Measurements from ENCODE around the gene RNF31. TPM values are rescaled to one million over a fixed set of nuclear protein-coding genes. Genes with fewer than 3 reads are reported as not detected.

RNF31 gene
- total RNA-seq, 2 donors from 2014 or later, result 85.8 to 98.3 TPM

- peaks cover 14% of the 10 kb centered on the region for H3K36me3 Mint-ChIP-seq (ENCODE audit: low read depth)
- H3K4me1 Mint-ChIP-seq, result peaks cover 27% of the 10 kb centered on the region
- H3K9me3 ChIP-seq (ENCODE audit: control insufficient read depth, low read length, poor library complexity, severe bottlenecking), result no peaks in the 10 kb centered on the region
- H3K4me3 Mint-ChIP-seq, result no peak overlapping the region
- DNase-seq (no peak), ATAC-seq (no peak)
- H3K27ac Mint-ChIP-seq, result peak overlapping the region; percentile 85
- no peaks in the 10 kb centered on the region for H3K27me3 Mint-ChIP-seq
These were observed 57.2 kb downstream of the RNF31 start for GRCh38 chr14:24204163-24205146.

DNA sequence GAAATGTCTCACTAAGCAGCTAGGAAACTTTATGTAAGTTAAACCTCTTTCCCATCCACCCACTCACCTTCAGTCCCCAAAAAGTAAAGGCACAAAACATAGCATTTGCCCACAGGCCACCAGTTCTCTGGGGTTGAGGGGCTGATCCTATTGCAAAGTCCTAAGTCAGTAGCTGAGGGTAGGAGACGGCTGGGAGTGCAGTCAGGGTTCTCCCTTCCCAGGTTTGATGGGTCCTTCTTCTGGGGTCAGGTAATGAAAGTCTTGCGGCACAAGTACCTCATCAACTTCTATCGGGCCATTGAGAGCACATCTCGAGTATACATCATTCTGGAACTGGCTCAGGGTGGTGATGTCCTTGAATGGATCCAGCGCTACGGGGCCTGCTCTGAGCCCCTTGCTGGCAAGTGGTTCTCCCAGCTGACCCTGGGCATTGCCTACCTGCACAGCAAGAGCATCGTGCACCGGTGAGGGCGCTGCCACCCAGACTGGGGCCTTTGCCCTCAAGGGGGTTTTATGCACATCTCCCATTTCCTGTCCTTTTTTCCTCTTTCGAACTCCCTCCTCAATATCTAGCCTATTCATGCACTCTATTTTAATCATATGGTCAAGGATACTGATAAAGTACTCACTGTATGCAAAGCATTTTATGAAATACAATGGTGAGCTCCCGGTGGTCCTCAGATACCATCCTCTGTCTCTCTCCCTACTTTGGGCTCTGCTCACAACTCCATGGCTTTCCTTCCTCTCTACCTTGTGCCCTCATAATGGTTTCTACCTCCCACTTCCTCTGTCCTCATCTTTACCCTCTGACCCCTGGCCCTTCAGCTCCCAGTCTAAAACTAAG is 59.2 kb downstream of the RNF31 start:
- H3K9me3 ChIP-seq (ENCODE audit: control insufficient read depth, low read length, poor library complexity, severe bottlenecking), result no peaks in the 10 kb centered on the region
- Mint-ChIP-seq H3K27ac (peak overlapping the region; percentile 81), H3K4me1 (peaks cover 30% of the 10 kb centered on the region), H3K4me3 (no peak overlapping the region), H3K36me3 (ENCODE audit: low read depth) (peaks cover 19% of the 10 kb centered on the region), H3K27me3 (no peaks in the 10 kb centered on the region)
- DNase-seq (no peak), ATAC-seq (no peak)

GRCh38 chr14:24207104-24207551 is 59.8 kb downstream of the RNF31 start:
- Mint-ChIP-seq H3K36me3 (ENCODE audit: low read depth) (peaks cover 19% of the 10 kb centered on the region), H3K27me3 (no peaks in the 10 kb centered on the region), H3K4me3 (no peak overlapping the region), H3K27ac (peak overlapping the region; percentile 81), H3K4me1 (peaks cover 34% of the 10 kb centered on the region)
- H3K9me3 ChIP-seq (ENCODE audit: control insufficient read depth, low read length, poor library complexity, severe bottlenecking), result no peaks in the 10 kb centered on the region
- DNase-seq, result no peak
- no peak for ATAC-seq

DNA sequence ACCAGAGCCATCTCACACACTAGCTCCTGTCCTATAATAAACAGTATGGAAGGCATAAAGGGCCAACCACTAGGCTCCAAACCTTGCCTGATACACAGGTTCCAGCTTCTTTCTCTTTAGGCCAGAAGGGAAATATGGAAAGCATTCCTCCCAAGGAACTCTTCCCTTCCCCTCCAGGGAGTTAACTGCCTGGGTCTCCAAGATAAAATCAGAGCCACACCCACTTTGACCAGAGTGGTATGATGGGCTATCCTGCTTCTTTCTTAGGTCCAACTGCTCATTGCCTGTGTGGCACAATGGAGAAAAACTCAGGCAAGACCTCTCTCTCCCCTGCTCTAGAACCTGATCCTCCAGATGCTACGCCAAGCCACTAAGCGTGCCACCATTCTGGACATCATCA is 60.3 kb downstream of the RNF31 start:
- H3K27me3 Mint-ChIP-seq, result no peaks in the 10 kb centered on the region
- peak overlapping the region; percentile 81 for H3K27ac Mint-ChIP-seq
- no peak for ATAC-seq

More for the DNA sequence above, 60.3 kb downstream of the RNF31 start:
- DNase-seq, result no peak
- Mint-ChIP-seq H3K4me3 (no peak overlapping the region), H3K4me1 (peaks cover 37% of the 10 kb centered on the region), H3K36me3 (ENCODE audit: low read depth) (peaks cover 19% of the 10 kb centered on the region)
- no peaks in the 10 kb centered on the region for H3K9me3 ChIP-seq (ENCODE audit: control insufficient read depth, low read length, poor library complexity, severe bottlenecking)

Other genes with a start within 250 kb of the RNF31 start
- 10 to 100 TPM in 1 of 2 donors, 1 to 10 TPM in 1; 7.6 to 13.4 TPM for gene DHRS4, start 193.7 kb upstream of the RNF31 start, total RNA-seq
- gene DHRS4L2, start 158.6 kb upstream of the RNF31 start, total RNA-seq, result 1 to 10 TPM; 9.9 to 10.0 TPM
- gene CARMIL3, start 95.5 kb upstream of the RNF31 start, total RNA-seq, result under 1 TPM in 1 of 2 donors, not detected in 1; 0.31 TPM
- not detected for gene CPNE6, start 75.9 kb upstream of the RNF31 start, total RNA-seq
- gene PCK2, start 53.2 kb upstream of the RNF31 start, total RNA-seq, result 10 to 100 TPM; 14.2 to 15.5 TPM
- 10 to 100 TPM; 75.5 to 86.1 TPM for gene DCAF11, start 32.7 kb upstream of the RNF31 start, total RNA-seq
- 1 to 10 TPM; 2.2 to 3.2 TPM for gene NRL, start 32.5 kb upstream of the RNF31 start, total RNA-seq
- gene FITM1, start 16.8 kb upstream of the RNF31 start, total RNA-seq, result 1 to 10 TPM; 1.4 to 1.9 TPM
- gene PSME1, start 11.3 kb upstream of the RNF31 start, total RNA-seq, result 100 to 1,000 TPM; 235 to 257 TPM
- gene EMC9, start 5.9 kb upstream of the RNF31 start, total RNA-seq, result 1 to 10 TPM; 8.3 to 9.7 TPM
- 100 to 1,000 TPM; 134 to 141 TPM for gene PSME2, start 888 bp upstream of the RNF31 start, total RNA-seq
- gene IRF9, start 13.8 kb downstream of the RNF31 start, total RNA-seq, result 100 to 1,000 TPM; 172 to 230 TPM
- 10 to 100 TPM; 66.3 to 94.8 TPM for gene REC8, start 24.6 kb downstream of the RNF31 start, total RNA-seq
- gene IPO4, start 41.3 kb downstream of the RNF31 start, total RNA-seq, result 10 to 100 TPM; 46.6 to 47.3 TPM
- gene TM9SF1, start 47.9 kb downstream of the RNF31 start, total RNA-seq, result 10 to 100 TPM; 22.3 to 22.6 TPM
- gene TSSK4, start 58.2 kb downstream of the RNF31 start, total RNA-seq, result under 1 TPM; 0.27 to 0.55 TPM
- 10 to 100 TPM; 69.9 to 77.2 TPM for gene CHMP4A, start 66.0 kb downstream of the RNF31 start, total RNA-seq
- 1 to 10 TPM; 4.0 to 5.9 TPM for gene MDP1, start 68.6 kb downstream of the RNF31 start, total RNA-seq
- gene NEDD8, start 84.9 kb downstream of the RNF31 start, total RNA-seq, result 10 to 100 TPM; 90.0 to 99.5 TPM
- gene GMPR2, start 85.4 kb downstream of the RNF31 start, total RNA-seq, result 10 to 100 TPM; 37.0 to 44.0 TPM
- gene TINF2, start 95.1 kb downstream of the RNF31 start, total RNA-seq, result 100 to 1,000 TPM; 106 to 107 TPM
- gene TGM1, start 115.7 kb downstream of the RNF31 start, total RNA-seq, result 1 to 10 TPM; 3.4 to 4.3 TPM
- 10 to 100 TPM; 54.4 to 72.1 TPM for gene RABGGTA, start 124.1 kb downstream of the RNF31 start, total RNA-seq
- gene DHRS1, start 152.3 kb downstream of the RNF31 start, total RNA-seq, result 10 to 100 TPM; 24.0 to 27.0 TPM
- 10 to 100 TPM; 25.7 to 27.7 TPM for gene NOP9, start 152.4 kb downstream of the RNF31 start, total RNA-seq
- gene CIDEB, start 160.5 kb downstream of the RNF31 start, total RNA-seq, result 10 to 100 TPM; 14.5 to 16.8 TPM
- 10 to 100 TPM; 17.3 to 23.3 TPM for gene LTB4R2, start 162.6 kb downstream of the RNF31 start, total RNA-seq
- gene LTB4R, start 164.0 kb downstream of the RNF31 start, total RNA-seq, result 10 to 100 TPM; 21.5 to 23.1 TPM
- 1 to 10 TPM; 5.4 to 7.9 TPM for gene ADCY4, start 187.6 kb downstream of the RNF31 start, total RNA-seq
- 10 to 100 TPM; 22.7 to 26.1 TPM for gene RIPK3, start 192.5 kb downstream of the RNF31 start, total RNA-seq
- not detected for gene NFATC4, start 220.7 kb downstream of the RNF31 start, total RNA-seq

All from T-helper 17 cell (primary cell).